ENCODE results near the gene ZNF474.

The ZNF474 gene

GRCh38 chr5:122118356-122118948, 10.9 kb upstream of the ZNF474 start:
- DNase-seq (ENCODE audit: low spot score), result no peak

GRCh38 chr5:122119205-122119604, 10.1 kb upstream of the ZNF474 start:
- DNase-seq (ENCODE audit: low spot score), result no peak

GRCh38 chr5:122120493-122120892, 8.9 kb upstream of the ZNF474 start:
- no peak for DNase-seq (ENCODE audit: low spot score)

GRCh38 chr5:122120957-122121356, 8.4 kb upstream of the ZNF474 start:
- no peak for DNase-seq (ENCODE audit: low spot score)

GRCh38 chr5:122121479-122122465, 7.6 kb upstream of the ZNF474 start:
- no peak for DNase-seq (ENCODE audit: low spot score)

- no peak for DNase-seq (ENCODE audit: low spot score)
These were observed 4.6 kb upstream of the ZNF474 start for GRCh38 chr5:122124766-122125165.

- DNase-seq (ENCODE audit: low spot score), result no peak
These were observed 3.1 kb upstream of the ZNF474 start for GRCh38 chr5:122126177-122126755.

GRCh38 chr5:122126756-122127321, 2.5 kb upstream of the ZNF474 start:
- no peak for DNase-seq (ENCODE audit: low spot score)

- no peak for DNase-seq (ENCODE audit: low spot score)
These were observed 806 bp downstream of the ZNF474 start for GRCh38 chr5:122130152-122130551.

- no peak for DNase-seq (ENCODE audit: low spot score)
These were observed 8.4 kb downstream of the ZNF474 start for GRCh38 chr5:122137702-122138101.

GRCh38 chr5:122138356-122138755, 9.0 kb downstream of the ZNF474 start:
- DNase-seq (ENCODE audit: low spot score), result no peak

GRCh38 chr5:122140900-122141299, 11.6 kb downstream of the ZNF474 start:
- DNase-seq (ENCODE audit: low spot score), result no peak

GRCh38 chr5:122141751-122142150, 12.4 kb downstream of the ZNF474 start:
- no peak for DNase-seq (ENCODE audit: low spot score)

GRCh38 chr5:122142480-122143164, 13.3 kb downstream of the ZNF474 start:
- no peak for DNase-seq (ENCODE audit: low spot score)

- DNase-seq (ENCODE audit: low spot score), result no peak
These were observed 14.9 kb downstream of the ZNF474 start for GRCh38 chr5:122144236-122144635.

GRCh38 chr5:122145906-122146305, 16.6 kb downstream of the ZNF474 start:
- DNase-seq (ENCODE audit: low spot score), result no peak

GRCh38 chr5:122149321-122150090, 20.2 kb downstream of the ZNF474 start:
- DNase-seq (ENCODE audit: low spot score), result no peak

GRCh38 chr5:122150215-122150614, 20.9 kb downstream of the ZNF474 start:
- no peak for DNase-seq (ENCODE audit: low spot score)

GRCh38 chr5:122151640-122152039, 22.3 kb downstream of the ZNF474 start:
- no peak for DNase-seq (ENCODE audit: low spot score)

GRCh38 chr5:122152266-122152900, 23.0 kb downstream of the ZNF474 start:
- DNase-seq (ENCODE audit: low spot score), result no peak

- DNase-seq (ENCODE audit: low spot score), result no peak
These were observed 23.9 kb downstream of the ZNF474 start for GRCh38 chr5:122153230-122153629.

Data from pons (tissue), 1 donor.